ENCODE data around the gene IMP3.

IMP3 gene

DNA sequence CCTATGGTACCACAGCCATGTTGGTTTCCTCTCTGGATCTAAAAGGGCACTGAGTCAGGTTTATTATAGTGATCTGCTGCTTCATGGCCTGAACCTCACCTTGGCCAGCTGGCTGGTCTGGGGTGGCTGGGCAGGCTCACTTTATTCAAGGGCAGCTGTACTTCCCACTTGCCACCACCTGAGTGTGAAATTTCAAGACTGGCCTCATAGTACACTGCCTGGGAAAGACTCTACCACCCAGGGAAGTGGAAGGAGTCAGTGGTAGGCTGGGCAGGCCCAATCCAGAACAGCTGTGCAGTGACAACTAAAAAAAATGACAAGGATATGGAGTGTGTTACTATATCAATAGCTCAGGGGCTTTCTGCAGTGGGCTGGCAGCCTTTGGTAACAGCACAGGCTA is 23.3 kb downstream of the IMP3 start:
- no peak for DNase-seq

- no peak for DNase-seq
Measured at GRCh38 chr15:75606711-75607699, 33.0 kb downstream of the IMP3 start.

GRCh38 chr15:75606026-75606425 is 34.0 kb downstream of the IMP3 start:
- no peak for DNase-seq

DNA sequence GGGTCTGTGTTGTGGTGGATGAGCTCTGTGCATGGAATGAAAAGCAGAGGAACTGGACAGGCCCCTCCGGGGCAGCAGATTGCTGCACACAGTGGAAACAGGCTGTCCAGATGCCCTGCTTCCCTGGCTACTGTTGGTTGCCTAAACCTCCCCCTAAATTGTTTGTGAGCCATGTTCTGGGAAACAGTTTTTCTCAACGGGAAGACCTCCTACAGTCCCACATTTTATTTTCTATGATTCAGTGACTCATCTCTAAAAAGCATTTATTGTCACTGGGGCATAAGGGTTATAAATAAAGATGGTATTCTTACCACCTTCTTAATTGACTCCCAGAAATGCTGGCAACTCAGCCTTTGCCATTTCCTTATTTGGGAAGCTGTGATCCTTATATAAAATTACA is 40.6 kb downstream of the IMP3 start:
- DNase-seq: no peak

DNA sequence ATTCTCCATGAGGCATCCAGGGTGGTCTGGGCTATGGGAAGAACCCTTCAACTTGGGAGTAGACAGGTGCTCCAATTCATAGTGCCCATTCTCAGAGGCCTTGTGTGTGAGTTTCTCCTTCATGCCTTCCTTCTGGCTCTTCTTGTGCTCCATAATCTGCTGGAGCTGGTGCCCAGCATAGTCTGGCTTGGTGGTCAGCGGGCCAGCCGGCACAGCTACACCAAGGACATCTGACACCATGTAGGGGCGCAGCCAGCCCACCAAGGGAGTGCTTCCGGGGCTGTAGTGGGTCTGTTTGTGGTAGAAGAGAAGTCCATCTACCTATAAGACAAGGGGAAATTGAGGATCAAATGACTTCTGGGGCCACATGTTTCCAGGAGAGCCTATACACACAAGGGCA is 41.7 kb downstream of the IMP3 start:
- DNase-seq: no peak

- no peak for DNase-seq
Measured at GRCh38 chr15:75597667-75598341, 42.2 kb downstream of the IMP3 start.

DNA sequence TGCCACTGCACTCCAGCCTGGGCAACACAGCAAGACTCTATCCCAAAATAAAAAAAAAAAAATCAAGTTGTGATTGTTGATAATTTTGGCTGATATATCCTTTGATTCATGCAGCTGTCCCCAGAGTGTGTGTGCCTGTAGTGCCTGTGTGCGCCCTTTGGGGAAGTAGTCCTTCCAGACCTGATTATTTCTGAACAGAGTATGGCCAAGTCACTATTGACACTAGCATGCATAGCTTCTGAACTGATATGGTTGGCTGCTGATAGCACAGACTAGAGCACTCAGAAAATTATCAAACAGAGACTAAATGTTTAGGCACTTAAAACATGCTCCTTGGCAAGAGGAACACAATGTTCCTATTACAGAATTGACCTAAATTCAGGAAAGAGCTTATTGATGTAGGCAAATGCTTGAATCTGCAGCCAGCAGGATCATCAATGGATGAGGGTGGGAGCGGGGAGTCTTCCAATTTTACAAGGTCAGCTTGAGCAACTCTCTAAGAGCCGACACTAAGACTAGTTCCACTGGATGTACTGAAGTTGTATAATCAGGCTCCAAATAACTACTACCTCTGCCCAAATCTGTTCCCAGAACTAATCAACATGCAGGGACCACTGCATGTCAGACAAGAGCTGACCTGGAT is 43.2 kb downstream of the IMP3 start:
- no peak for DNase-seq

DNA sequence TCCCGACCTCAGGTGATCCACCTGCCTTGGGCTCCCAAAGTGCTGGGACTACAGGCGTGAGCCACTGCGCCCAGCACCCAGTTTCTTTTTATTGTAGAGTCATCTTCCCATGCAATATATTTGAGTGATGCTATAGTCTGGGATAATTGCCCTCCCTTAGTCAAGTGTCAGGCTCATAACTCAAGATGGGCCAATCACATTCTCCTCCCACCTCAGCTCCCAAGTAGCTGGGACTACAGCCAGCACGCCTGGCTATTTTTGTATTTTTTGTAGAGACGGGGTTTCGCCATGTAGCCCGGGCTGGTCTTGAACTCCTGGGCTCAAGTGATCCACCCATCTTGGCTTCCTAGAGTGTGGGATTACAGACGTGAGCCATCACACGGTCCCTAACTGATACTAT is 45.7 kb downstream of the IMP3 start:
- no peak for DNase-seq

DNA sequence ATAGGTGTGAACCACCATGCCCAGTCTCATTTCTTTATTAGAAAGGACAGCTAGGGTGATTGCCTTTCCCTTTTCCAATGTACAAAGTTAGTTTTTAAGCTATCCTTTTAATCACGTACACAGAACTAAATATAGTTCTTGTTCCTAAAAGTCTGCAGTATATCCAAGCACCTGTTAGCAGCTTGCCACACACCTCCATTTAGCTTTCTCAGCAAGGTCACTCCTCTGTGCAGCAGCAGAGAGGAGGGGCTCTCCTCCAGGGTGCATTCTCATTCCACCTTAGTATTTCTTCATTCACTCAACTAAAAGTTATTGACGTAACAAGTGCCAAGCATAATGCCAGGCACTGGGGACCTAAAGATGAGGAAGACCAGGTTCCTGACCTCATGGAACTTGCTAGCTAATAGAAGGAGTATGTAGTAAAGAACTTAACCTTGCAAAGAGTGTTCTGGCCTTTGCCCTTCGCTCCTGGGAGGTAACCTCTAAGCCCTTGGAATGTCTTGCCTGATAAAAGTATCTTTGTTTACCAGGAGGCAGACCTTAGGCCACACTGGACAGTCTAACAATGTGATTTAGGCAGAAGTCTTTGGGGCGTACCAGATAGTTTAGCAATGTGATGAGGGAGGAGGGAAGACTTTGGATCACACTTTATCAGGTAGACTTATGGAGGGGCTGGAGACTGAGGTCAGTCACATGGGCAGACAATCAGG is 48.2 kb downstream of the IMP3 start:
- DNase-seq: no peak

DNA sequence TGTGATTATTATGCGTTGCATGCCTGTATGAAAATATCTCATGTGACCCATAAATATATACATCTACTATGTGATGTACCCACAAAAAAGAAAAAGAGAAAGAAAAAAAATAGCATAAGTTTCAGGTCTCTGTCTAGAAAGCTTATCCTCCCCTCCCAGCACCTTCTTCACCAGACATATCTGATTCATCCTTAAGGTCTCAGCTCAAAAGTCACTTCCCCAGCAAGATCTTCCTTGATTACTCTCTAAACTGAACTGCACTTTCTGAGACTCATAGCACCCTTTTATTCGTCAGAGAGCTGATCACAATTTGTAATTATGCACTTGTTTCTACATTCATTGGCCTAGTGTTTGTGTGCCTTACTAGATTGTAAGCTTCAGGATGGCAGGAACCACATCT is 49.8 kb downstream of the IMP3 start:
- DNase-seq: no peak
